Pancreas (tissue), 10 donors: ENCODE data around the gene DLGAP1. TPM values are rescaled to one million over a fixed set of nuclear protein-coding genes. Genes with fewer than 3 reads are reported as not detected.

ENCODE experiments used
- ATAC-seq, 4 donors: fragments of 200-7000 bp; cut with Tn5 transposase; one replicate each; pipeline versions ENCODE4 v1.8.0 to v1.9.1; 2020; ENCODE audit warnings: mild to moderate bottlenecking in 4 of 4, moderate library complexity in 4 of 4
- DNase-seq, 6 donors: peaks; one replicate each; pipeline ENCODE4 v3.0.0-alpha.2; 2020
- FAIRE-seq: peaks from 2 replicates; lab custom pipeline; 2012; peaks lifted over from hg19 to GRCh38; lab: Jason Lieb, UNC
- H3K27ac ChIP-seq, 4 donors: fragments of 200-600 bp; sonication (generic); 1 replicate in 3 of 4; 2 replicates in 1 of 4; pipeline versions ENCODE4 v1.5.0 to v1.8.0; 2020
- H3K27me3 ChIP-seq, 4 donors: fragments of 200-600 bp; one replicate each; pipeline ENCODE4 v1.8.0; 2021
- H3K36me3 ChIP-seq, 3 donors: fragments of 200-600 bp; sonication (generic) in 1 of 3; one replicate each; pipeline versions ENCODE4 v1.5.0 to v1.8.0; 2020 to 2021
- H3K4me1 ChIP-seq, 3 donors: fragments of 200-600 bp; one replicate each; pipeline ENCODE4 v1.8.0; 2021
- H3K4me3 ChIP-seq, 4 donors: fragments of 200-600 bp; sonication (generic) in 2 of 4; one replicate each; pipeline versions ENCODE4 v1.5.0 to v1.8.0; 2020 to 2021
- H3K9me3 ChIP-seq, 4 donors: fragments of 200-600 bp; one replicate each; pipeline ENCODE4 v1.8.0; 2021
- CTCF ChIP-seq, 4 donors: fragments of 200-600 bp; sonication (generic) in 3 of 4; IDR thresholded peaks; one replicate each; pipeline versions ENCODE4 v1.5.0 to v1.8.0; 2021; ENCODE audit warnings: antibody characterized with exemption in 4 of 4
- WGBS, 2 donors: extraction: QIAGEN DNeasy Blood & Tissue Kit; methylation state at CpG; one replicate each; pipeline ENCODE4 v1.1.7; 2013; 5-methylcytosine and 5-hydroxymethylcytosine counted together
- intact Hi-C, 3 donors: fragments of 100-400 bp; cut with DNase I; formaldehyde crosslinking; loops; one replicate each; pipeline versions ENCODE4 v1.11.1 to v1.14.2; 2022
- polyA plus RNA-seq, 2 donors: library from polyadenylated mRNA; stranded (reverse); fragments of 200-250 nt; gene quantifications; one replicate each; pipeline ENCODE4 v1.2.3, GENCODE V29; 2013
- total RNA-seq, 6 donors: library from RNA; stranded (reverse); fragmentation: NEBNext Ultra II Directional in 4 of 6; extraction: Animal tissue kit (Norgen Biotek cat#: 25700) in 4 of 6; gene quantifications; one replicate each; pipeline versions ENCODE4 v1.2.1 to v1.2.4, GENCODE V29; 2021 to 2023
- donor health status: healthy with polysubstance abuse.
- donor health status: DM: no; HTN: no; CAD: no; lungs with moderate emphysema.
- donor health status: DM: no; HTN: no; CAD: no.
- donor health status: control.
- donor health status: control.
- donor health status: Bipolar disorder and iron deficiency.
- donor health status: DM: yes; HTN: yes; CAD: no.
- donor health status: DM: no; HTN: no; CAD: no.
- donor health status: DM: no; HTN: no; CAD: no.
- donor health status: DM: yes; HTN: yes; CAD: no.

DLGAP1 gene
- total and polyA plus RNA-seq, 8 donors = 0.12 to 0.62 (median 0.30) TPM; not detected in 2

DNA sequence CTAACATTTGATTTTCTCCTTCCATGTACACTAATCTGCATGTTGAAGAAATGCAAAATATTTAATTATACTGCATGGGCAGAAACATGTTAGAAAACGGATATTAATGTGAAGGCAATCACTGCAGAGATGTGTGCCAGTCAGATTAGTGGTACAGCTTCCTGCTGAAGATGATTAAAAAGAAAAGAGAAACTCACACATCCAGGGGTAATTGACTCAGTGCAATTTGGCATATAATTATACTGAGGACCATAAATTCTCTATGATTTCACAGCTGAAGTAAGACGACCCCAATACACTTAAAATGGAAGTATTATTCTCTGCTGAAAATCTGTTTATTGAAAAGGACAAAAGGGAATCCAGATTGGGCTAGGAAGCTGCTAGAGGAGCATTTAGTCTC lies 761.7 kb downstream of the DLGAP1 start:
- Histone ChIP-seq H3K27ac (no peak overlapping the region), H3K27me3 (no peaks in the 10 kb centered on the region), H3K9me3 (no peaks in the 10 kb centered on the region), H3K36me3 (no peaks in the 10 kb centered on the region), H3K4me1 (no peaks in the 10 kb centered on the region), H3K4me3 (no peak overlapping the region)
- 48 to 53% methylated on average over 2 of the region's 2 CpGs for WGBS, 2 donors
- no peak for TF ChIP-seq CTCF (IDR thresholded peaks at IDR 0.05)
- no peak for FAIRE-seq
- no peak for DNase-seq
- intact Hi-C loops = no loop called here
- ATAC-seq = no peak

GRCh38 chr18:3692691-3693090 lies 762.4 kb downstream of the DLGAP1 start:
- ATAC-seq (no peak), FAIRE-seq (no peak)
- intact Hi-C loops = no loop called here

DNA sequence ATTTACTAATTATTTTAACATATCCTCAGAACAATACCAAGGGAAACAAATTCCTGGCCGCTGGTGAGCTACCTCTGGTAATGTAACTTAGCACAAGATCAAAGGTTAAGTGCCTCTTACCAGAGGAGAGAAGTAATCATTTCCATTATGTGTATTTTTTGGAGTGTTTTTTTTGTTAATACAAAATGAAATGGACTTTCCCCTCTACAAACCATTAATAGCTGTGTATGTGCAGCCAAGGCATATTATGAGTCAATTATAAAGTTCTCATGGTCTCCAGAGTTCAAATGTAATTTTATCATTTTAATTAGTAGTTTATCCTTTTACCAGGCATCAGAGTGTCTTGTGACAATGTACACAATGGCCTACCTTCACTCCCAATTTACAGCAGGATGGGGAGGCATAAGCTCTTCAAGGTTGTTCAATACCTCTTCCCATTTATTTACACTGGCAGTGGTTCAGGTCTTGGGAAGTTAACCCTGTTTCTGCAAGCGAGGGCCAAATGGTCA lies 762.9 kb downstream of the DLGAP1 start:
- WGBS, 2 donors = 63 to 68% methylated on average over 2 of the region's 2 CpGs

More at GRCh38 chr18:3692691-3693090, 762.4 kb downstream of the DLGAP1 start:
- 85 to 89% methylated on average over 2 of the region's 2 CpGs for WGBS, 2 donors
- Histone ChIP-seq H3K4me3 (no peak overlapping the region), H3K9me3 (no peaks in the 10 kb centered on the region), H3K27me3 (no peaks in the 10 kb centered on the region), H3K27ac (no peak overlapping the region), H3K36me3 (no peaks in the 10 kb centered on the region), H3K4me1 (no peaks in the 10 kb centered on the region)
- TF ChIP-seq CTCF (IDR thresholded peaks at IDR 0.05) = no peak
- DNase-seq = no peak

GRCh38 chr18:3691705-3692104 lies 763.4 kb downstream of the DLGAP1 start:
- intact Hi-C loops = no loop called here

More for the DNA sequence above, 762.9 kb downstream of the DLGAP1 start:
- no peak for FAIRE-seq
- Histone ChIP-seq H3K4me1 (no peaks in the 10 kb centered on the region), H3K27me3 (no peaks in the 10 kb centered on the region), H3K4me3 (no peak overlapping the region), H3K27ac (no peak overlapping the region), H3K9me3 (no peaks in the 10 kb centered on the region), H3K36me3 (no peaks in the 10 kb centered on the region)
- peak in 1 of 4 donors; percentile 34 for ATAC-seq
- TF ChIP-seq CTCF (IDR thresholded peaks at IDR 0.05) = no peak
- DNase-seq = no peak
- intact Hi-C loops = no loop called here

More at GRCh38 chr18:3691705-3692104, 763.4 kb downstream of the DLGAP1 start:
- no peaks in the 10 kb centered on the region for H3K9me3 ChIP-seq
- no peaks in the 10 kb centered on the region for H3K4me1 ChIP-seq
- no peak overlapping the region for H3K27ac ChIP-seq
- no peaks in the 10 kb centered on the region for H3K36me3 ChIP-seq
- 92 to 95% methylated on average over 3 of the region's 3 CpGs for WGBS, 2 donors
- no peak for DNase-seq
- no peak for FAIRE-seq
- no peak for ATAC-seq
- H3K4me3 ChIP-seq = no peak overlapping the region
- TF ChIP-seq CTCF (IDR thresholded peaks at IDR 0.05) = no peak
- no peaks in the 10 kb centered on the region for H3K27me3 ChIP-seq
